ENCODE measurements around the gene DOCK2.

- no peak for TF ChIP-seq CTCF (IDR thresholded peaks at IDR 0.05)
- TF ChIP-seq POLR2A (IDR thresholded peaks at IDR 0.05) = no peak
Observed at GRCh38 chr5:169762338-169763095, 125.4 kb downstream of the DOCK2 start.

Measured in uterus (tissue), 2 donors.